Heart right ventricle (tissue), 16 donors: Measurements from ENCODE around the gene INTS4. TPM values are rescaled to one million over a fixed set of nuclear protein-coding genes. Genes with fewer than 3 reads are reported as not detected.

Source experiments
- ATAC-seq, 8 donors: fragments of 200-7000 bp; cut with Tn5 transposase; one replicate each; pipeline ENCODE4 v1.9.1; 2020; ENCODE audit warnings: mild to moderate bottlenecking in 8 of 8, moderate library complexity in 8 of 8, moderate number of reproducible peaks in 1 of 8
- DNase-seq, 2 donors: peaks; one replicate each; pipeline ENCODE4 v3.0.0-alpha.2; 2020
- H3K27ac ChIP-seq, 10 donors: fragments of 200-600 bp; sonication (generic) in 2 of 10; one replicate each; pipeline versions ENCODE4 v1.5.0 to v1.8.0; 2020 to 2022; ENCODE audit warnings: mild to moderate bottlenecking in 3 of 10
- H3K27me3 ChIP-seq, 7 donors: fragments of 200-600 bp; one replicate each; pipeline ENCODE4 v1.8.0; 2021 to 2022; ENCODE audit warnings: mild to moderate bottlenecking in 2 of 7
- H3K36me3 ChIP-seq, 9 donors: fragments of 200-600 bp; sonication (generic) in 1 of 9; one replicate each; pipeline versions ENCODE4 v1.5.0 to v1.8.0; 2020 to 2022; ENCODE audit warnings: mild to moderate bottlenecking in 2 of 9
- H3K4me1 ChIP-seq, 9 donors: fragments of 200-600 bp; sonication (generic) in 1 of 9; one replicate each; pipeline versions ENCODE4 v1.5.0 to v1.8.0; 2020 to 2022; ENCODE audit warnings: mild to moderate bottlenecking in 4 of 9
- H3K4me3 ChIP-seq, 10 donors: fragments of 200-600 bp; sonication (generic) in 2 of 10; one replicate each; pipeline versions ENCODE4 v1.5.0 to v1.8.0; 2020 to 2022; ENCODE audit warnings: mild to moderate bottlenecking in 7 of 10, moderate library complexity in 2 of 10
- H3K9me3 ChIP-seq, 11 donors: fragments of 200-600 bp in 10 of 11; sonication (generic) in 2 of 11; one replicate each; pipeline versions ENCODE4 v1.5.0 to v1.8.0; 2013 to 2022; ENCODE audit warnings: mild to moderate bottlenecking in 2 of 11, control low read depth in 1 of 11, moderate library complexity in 1 of 11
- CTCF ChIP-seq, 9 donors: fragments of 200-600 bp; sonication (generic) in 2 of 9; IDR thresholded peaks; one replicate each; pipeline versions ENCODE4 v1.5.0 to v1.8.0; 2021 to 2022; ENCODE audit warnings: antibody characterized with exemption in 9 of 9, mild to moderate bottlenecking in 5 of 9, moderate library complexity in 1 of 9
- WGBS, 2 donors: extraction: QIAGEN DNeasy Blood & Tissue Kit; methylation state at CpG; one replicate each; pipeline ENCODE4 v1.1.7; 2013; ENCODE audit warnings: inconsistent platforms in 1 of 2; 5-methylcytosine and 5-hydroxymethylcytosine counted together
- intact Hi-C, 10 donors: fragments of 100-400 bp; cut with DNase I; formaldehyde crosslinking; loops; one replicate each; pipeline versions ENCODE4 v1.11.1 to v1.14.2; 2022
- polyA plus RNA-seq, 2 donors: library from polyadenylated mRNA; stranded (reverse); fragments of 200-250 nt; gene quantifications; one replicate each; pipeline ENCODE4 v1.2.3, GENCODE V29; 2013
- total RNA-seq, 10 donors: library from RNA; stranded (reverse); fragmentation: NEBNext Ultra II Directional in 3 of 10; extraction: Animal tissue kit (Norgen Biotek cat#: 25700) in 3 of 10; gene quantifications; one replicate each; pipeline versions ENCODE4 v1.2.1 to v1.2.4, GENCODE V29; 2021 to 2023
- donor health status: Arrhythmogenic right ventricular cardiomyopathy.
- donor health status: ischemic (EF 13 %, LVEDD 7.1; RV severe dilation, severe dysfunction).
- donor health status: healthy with polysubstance abuse.
- donor health status: DM: no; HTN: yes; CAD: no.
- donor health status: DM: no; HTN: no; CAD: no.
- donor health status: ischemic (EF 25% LVEDD 6.9; RV normal size, moderate dysfunction).
- donor health status: ischemic (EF 25% LVEDD 5.7; RV mildly dilated, moderate dysfunction).
- donor health status: healthy.
- donor health status: DM: yes; HTN: yes; CAD: no.
- donor health status: Ischemic cardiomyopathy.
- donor health status: ischemic (EF 35%, LVEDD 5.7; RV mildly dilated, moderate dysfunction).
- donor health status: nonischemic (EF 11% LVEDD 7.7; RV severe dilation, severe dysfunction).
- donor health status: DM: yes; HTN: yes; CAD: no.
- donor health status: PGD.
- donor health status: ischemic (EF 29% LVEDD 5.4; RV normal size, mild dysfunction).
- donor health status: nonischemic (EF 23%, LVEDD 6.1; RV moderate dilation, normal function).

INTS4 gene
- total and polyA plus RNA-seq, 12 donors, result 12.2 to 20.2 (median 16.1) TPM

- no peak overlapping the region for H3K27ac ChIP-seq
- intact Hi-C loops, result no loop called here
- H3K4me3 ChIP-seq, result no peak overlapping the region
- no peaks in the 10 kb centered on the region for H3K27me3 ChIP-seq
- no peaks in the 10 kb centered on the region for H3K4me1 ChIP-seq
- no peaks in the 10 kb centered on the region for H3K9me3 ChIP-seq
- WGBS, 2 donors, result 82% methylated on average over 2 of the region's 2 CpGs
- no peak for TF ChIP-seq CTCF (IDR thresholded peaks at IDR 0.05)
- H3K36me3 ChIP-seq, result no peaks in the 10 kb centered on the region
- DNase-seq, result no peak
- no peak for ATAC-seq
Observed at GRCh38 chr11:78011301-78011700, 16.8 kb upstream of the INTS4 start.

GRCh38 chr11:78010755-78011154 lies 16.3 kb upstream of the INTS4 start:
- WGBS, 2 donors, result 92 to 93% methylated on average over 6 of the region's 6 CpGs
- Histone ChIP-seq H3K4me3 (no peak overlapping the region), H3K9me3 (no peaks in the 10 kb centered on the region), H3K36me3 (no peaks in the 10 kb centered on the region), H3K27ac (no peak overlapping the region), H3K4me1 (no peaks in the 10 kb centered on the region), H3K27me3 (no peaks in the 10 kb centered on the region)
- DNase-seq, result no peak
- intact Hi-C loops, result no loop called here
- no peak for TF ChIP-seq CTCF (IDR thresholded peaks at IDR 0.05)
- no peak for ATAC-seq

- Histone ChIP-seq H3K9me3 (no peaks in the 10 kb centered on the region), H3K27ac (no peak overlapping the region), H3K36me3 (no peaks in the 10 kb centered on the region), H3K4me3 (no peak overlapping the region), H3K27me3 (no peaks in the 10 kb centered on the region), H3K4me1 (no peaks in the 10 kb centered on the region)
- ATAC-seq, result no peak
- no peak for DNase-seq
- intact Hi-C loops, result no loop called here
- WGBS, 2 donors, result 95 to 100% methylated on average over 1 of the region's 1 CpG
- TF ChIP-seq CTCF (IDR thresholded peaks at IDR 0.05), result no peak
Observed at GRCh38 chr11:78010304-78010703, 15.8 kb upstream of the INTS4 start.

GRCh38 chr11:78009062-78009461 lies 14.6 kb upstream of the INTS4 start:
- ATAC-seq (no peak), DNase-seq (no peak)
- intact Hi-C loops, result no loop called here
- no peak overlapping the region for H3K4me3 ChIP-seq
- no peak overlapping the region for H3K27ac ChIP-seq
- no peaks in the 10 kb centered on the region for H3K27me3 ChIP-seq
- no peaks in the 10 kb centered on the region for H3K9me3 ChIP-seq
- H3K4me1 ChIP-seq, result no peaks in the 10 kb centered on the region
- 95 to 97% methylated on average over 2 of the region's 2 CpGs for WGBS, 2 donors
- no peak for TF ChIP-seq CTCF (IDR thresholded peaks at IDR 0.05)
- H3K36me3 ChIP-seq, result no peaks in the 10 kb centered on the region
